CD4-positive, alpha-beta T cell treated with Interleukin-2 at 100 ng/mL for 4 hours (primary cell): ENCODE data around the gene GNE.
"Not testable (repeated sequence)": the region's sequence is repeated elsewhere in the genome, so short reads cannot be mapped to it uniquely, and the experiment has no call there.

Source experiments
- DNase-seq: peaks from one replicate; pipeline ENCODE4 v3.0.0-alpha.2; 2020; ENCODE audit warnings: low spot score

The GNE gene, protein sequence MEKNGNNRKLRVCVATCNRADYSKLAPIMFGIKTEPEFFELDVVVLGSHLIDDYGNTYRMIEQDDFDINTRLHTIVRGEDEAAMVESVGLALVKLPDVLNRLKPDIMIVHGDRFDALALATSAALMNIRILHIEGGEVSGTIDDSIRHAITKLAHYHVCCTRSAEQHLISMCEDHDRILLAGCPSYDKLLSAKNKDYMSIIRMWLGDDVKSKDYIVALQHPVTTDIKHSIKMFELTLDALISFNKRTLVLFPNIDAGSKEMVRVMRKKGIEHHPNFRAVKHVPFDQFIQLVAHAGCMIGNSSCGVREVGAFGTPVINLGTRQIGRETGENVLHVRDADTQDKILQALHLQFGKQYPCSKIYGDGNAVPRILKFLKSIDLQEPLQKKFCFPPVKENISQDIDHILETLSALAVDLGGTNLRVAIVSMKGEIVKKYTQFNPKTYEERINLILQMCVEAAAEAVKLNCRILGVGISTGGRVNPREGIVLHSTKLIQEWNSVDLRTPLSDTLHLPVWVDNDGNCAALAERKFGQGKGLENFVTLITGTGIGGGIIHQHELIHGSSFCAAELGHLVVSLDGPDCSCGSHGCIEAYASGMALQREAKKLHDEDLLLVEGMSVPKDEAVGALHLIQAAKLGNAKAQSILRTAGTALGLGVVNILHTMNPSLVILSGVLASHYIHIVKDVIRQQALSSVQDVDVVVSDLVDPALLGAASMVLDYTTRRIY

DNA sequence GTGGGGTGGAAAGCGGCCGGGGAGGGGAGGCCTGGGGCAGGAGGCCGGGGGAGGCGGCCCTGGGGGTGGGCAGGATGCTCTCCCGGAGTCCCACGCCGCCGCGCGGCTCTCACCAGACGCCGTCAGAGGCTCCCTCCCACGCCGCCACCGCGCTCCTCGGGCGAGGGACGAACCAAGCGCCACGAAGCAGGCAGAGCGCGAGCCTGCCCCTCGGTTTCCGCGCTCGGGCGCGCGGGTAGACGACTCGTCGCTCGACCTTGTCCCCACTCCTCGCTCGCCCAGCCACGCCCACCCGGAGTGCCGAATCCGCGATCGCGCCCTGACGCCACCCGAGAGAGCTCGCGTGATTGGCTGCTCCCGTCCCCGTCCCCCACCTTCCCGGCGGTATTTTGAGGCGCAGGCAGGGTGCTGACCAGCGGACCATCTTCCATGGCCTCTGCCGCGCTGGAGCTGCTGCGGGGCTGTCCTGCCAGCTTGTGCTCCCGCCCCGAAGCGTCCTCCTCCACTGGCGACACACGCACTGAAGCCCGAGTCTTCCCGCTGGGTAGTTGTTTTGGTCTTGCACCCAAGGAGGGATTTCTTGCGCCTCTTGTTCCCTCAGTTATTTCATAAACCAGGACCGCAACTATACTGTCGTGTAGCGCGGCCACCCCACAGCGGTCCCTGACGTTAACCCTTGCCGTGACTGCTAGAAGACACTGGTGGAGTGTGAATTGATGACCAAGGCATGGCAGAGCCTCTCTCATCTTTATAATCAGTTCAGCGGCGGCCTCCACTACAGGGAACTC is at the start of gene GNE:
Gene GNE, minus strand, starts transcription at position 241 of the 788 bp plus-strand sequence. CDS start 9,093 bp downstream, outside the sequence.
- DNase-seq: peak; percentile 96

DNA sequence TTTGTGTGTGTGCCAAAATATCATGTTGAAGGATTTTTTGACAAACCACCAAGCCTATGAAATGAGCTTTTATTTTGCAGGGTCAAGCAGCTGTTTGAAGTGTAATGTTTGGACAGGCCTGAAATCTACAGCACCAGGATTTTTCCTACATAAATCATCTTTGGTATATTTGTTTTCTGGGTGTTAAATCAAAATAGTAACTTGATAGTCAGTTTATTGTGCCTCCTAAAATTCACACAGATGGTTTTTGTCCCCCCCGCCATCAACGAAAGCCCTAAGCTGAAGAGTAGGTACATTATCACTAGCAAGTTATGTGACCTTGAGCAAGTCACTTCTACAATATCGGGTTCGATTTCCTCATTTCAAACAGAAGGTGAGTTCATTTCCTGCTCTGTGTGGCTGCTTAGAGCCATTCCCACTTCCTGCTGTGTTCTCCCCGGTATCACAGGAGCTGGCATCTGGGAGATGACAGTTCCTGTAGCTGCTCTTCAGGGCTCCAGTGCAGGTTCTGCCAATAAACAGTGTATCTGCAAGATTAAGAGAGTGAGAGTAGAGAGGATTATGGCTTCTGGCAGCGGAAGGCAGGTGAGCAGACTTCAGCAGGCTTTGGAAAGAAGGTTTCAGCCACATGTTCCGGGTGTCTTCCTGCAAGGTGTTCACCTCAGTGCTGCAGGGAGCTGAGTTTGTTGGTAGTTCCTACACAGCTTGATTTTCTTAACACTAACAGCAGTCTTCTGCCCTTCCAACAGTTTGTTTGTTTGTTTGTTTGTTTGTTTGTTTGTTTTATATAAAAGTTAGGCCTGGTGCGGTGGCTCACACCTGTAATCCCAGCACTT is 48.4 kb upstream of the GNE start:
- no peak for DNase-seq

DNA sequence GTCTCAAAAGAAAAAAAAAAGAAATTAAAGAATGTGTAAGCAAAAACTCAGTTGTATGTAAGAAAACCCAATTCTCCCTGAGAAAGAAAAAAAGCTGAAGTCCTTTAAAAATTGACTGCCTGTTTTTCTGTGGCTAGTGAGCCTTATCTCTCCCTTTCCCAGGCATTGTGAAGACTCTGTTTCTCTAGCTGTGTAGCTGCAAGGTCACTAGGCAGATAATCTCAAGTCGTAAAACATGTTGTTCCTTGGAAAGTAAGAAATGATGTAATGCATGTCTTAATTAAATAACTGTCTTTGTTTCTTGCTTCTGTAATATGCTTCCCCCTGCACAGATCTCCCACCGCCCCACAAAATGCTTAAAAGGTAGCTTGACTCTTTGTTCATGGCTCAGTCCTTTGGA is 46.1 kb upstream of the GNE start:
- DNase-seq: not testable (repeated sequence)

DNA sequence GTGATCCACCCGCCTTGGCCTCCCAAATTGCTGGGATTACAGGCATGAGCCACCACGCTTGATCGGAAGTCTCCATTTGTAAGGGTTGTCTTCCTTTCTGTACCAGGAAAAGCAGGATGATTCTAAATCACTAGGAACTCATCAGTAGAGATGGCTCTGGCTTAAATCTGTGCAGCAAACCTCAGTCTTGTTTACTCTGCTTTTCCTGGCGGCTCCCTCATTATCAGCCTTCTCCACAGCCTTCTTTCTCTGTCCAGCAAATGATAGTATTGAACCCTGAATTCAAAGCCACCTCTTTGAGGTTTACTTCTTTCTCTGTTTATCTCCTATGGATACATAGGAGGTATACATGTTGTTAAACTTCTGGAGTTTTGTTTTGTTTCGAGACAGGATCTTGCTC is 43.0 kb upstream of the GNE start:
- no peak for DNase-seq

DNA sequence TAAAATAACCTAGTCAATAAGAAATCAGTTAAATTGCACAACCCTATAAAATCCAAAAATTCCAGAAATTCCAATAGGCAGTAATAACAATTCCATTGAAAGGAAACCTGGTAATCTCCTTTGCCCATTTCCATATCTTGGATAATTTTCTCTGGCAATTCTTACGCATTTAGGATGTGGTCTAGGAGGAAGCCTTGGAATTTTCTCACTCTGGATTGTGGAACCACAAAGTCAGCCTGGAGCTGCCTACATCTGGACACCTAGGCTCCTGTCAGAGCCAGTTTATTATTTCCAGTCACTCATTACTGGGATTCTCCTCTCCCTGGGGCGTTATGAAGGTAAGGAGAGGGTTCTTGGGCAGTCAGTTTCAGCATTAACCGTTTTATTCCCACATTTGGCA is 40.3 kb upstream of the GNE start:
- no peak for DNase-seq

DNA sequence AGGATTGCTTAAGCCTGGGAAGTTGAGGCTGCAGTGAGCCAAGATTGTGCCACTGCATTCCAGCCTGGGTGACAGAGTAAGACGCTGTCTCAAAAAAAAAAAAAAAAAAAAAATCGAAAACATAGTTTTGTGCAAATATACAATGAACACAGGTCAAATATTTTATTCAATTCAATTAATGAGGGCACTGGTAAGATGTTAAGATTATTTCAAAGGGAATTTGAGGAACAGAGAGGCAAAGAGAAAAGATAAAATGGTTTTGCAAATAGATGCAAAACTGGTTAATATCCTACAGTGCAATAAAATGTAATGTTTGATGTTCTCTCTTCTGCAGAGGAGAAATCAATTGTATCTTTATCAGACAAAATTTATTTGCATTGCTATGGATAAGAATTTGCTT is 39.5 kb upstream of the GNE start:
- DNase-seq: no peak

DNA sequence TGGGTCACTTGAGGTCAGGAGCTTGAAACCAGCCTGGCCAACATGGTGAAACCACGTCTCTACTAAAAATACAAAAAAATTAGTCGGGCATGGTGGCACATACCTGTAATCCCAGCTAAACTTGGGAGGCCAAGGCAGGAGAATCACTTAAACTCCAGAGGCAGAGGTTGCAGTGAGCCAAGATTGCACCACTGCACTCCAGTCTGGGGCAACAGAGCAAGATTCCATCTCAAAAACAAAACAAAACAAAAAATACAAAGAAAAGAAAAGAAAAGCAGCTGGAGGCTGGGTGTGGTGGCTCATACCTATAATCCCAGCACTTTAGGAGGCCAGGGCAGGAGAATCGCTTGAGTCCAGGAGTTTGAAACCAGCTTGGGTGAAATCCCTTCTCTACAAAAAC is 36.7 kb upstream of the GNE start:
- DNase-seq: not testable (repeated sequence)

DNA sequence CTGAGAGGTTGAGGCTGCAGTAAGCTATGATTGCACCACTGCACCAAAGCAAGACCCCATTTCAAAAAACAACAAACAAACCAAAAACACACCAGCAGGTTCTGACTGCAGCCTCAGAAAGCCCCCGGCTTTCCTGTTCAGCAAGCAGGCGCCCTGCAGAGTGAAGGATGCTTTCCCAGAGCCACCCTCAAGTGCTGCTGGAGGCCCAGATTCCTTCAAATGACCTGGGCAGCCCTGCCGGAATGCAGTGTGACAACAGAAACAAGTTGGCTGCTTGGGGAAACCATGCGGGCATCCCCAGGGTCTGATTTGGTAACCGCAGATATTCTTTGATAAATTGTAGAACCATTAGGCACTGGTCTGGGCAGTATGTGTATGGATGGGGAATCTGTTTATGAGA is 35.7 kb upstream of the GNE start:
- DNase-seq: no peak

DNA sequence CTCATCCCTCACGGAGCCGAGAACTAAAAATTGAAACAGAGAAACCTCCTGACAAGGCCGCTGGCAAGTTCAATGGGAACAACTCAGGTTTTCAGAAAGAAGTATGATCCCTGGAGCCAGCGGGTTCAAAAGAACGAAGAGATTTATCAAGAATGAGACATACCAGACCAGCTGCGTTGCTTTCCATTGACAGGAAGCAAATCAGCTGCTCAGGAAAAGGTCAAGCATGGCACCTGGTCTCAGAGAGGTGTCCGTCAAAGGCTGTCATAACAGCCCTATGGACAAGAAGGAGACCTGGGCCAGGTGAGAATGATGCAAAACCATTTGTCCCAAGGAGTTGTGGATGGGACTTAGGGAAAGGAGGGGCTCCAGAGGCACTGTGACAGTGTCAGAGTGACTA is 34.9 kb upstream of the GNE start:
- DNase-seq: no peak

DNA sequence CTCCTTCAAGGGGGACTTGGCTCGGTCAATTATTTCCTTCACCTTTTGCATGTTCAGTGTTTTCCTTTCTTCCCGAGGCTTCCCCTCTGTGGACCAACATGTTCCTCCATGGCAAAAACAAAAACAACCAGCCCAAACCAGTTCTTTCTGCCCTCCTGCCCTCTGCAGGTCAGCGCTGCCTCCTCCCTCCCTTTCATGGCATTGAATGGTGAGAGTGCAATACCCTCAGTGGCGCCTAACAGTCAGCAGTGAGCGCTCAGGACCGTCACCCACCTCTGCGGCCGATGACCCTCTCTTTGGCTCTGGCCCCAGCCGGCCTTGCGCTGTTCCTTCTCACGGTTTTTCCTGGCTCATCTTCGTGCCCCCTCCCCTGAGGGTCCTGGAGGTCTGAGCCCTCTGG is 34.4 kb upstream of the GNE start:
- no peak for DNase-seq

DNA sequence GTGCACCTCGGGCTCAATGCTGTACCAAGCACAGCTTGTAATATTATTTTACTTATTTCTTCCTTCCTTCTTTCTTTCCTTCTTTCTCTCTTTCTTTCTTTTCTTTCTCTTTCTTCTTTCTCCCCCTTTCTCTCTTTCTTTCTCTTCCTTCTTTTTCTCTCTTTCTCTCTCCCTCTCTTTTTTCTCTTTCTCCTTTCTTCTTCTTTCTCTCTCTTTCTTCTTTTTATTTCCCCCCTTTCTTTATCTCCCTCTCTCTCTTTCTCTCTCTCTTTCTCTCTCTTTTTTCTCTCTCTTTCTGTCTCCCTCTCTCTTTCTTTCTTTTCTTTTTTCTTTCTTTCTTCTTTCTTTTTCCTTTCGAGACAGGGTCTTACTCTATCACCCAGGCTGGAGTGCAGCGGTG is 32.7 kb upstream of the GNE start:
- no peak for DNase-seq

DNA sequence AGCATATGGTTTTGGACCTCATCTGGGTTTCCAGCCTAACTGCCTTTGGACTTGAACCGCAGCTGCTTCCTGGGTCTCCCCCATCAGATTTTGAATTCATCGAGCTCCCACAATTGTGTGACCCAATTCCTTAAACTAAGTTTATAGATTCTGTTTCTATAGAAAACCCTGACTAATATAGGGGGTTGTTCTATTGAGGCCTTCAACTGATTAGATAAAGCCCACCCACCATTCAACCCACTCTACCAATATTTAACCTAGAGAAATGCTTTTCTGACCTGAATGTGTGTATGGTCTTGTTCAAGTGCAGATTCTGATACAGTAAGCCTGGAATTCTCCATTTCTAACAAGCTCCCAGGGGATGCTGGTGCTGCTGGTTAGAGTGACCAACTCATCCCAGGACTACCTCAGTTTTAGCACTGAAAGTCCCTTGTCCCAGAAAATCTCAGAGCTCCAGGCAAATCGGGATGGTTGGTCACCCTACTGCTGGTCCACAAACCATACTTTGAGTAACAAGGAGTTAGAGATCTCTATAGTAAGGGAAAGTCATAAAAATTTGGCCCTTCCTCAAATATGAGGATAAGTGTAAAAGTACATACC is 31.7 kb upstream of the GNE start:
- no peak for DNase-seq

DNA sequence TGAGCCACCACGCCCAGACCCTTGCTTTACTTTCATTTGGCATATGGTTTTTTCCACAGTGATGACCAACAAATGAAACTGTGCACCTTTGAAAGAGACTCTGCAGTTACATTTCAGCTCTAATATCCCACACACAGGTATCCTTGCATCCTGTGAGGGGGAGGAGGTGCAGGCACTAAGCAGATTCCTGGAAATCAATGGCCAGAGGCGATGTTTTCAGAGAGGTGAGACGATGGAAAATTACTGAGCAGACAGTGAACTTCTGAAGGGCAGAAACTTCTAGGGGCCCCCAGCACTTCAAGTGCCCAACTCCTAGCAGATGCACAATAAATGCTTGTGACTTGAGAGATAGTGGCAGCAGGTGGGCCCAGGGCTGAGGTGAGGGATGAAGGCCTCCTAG is 29.8 kb upstream of the GNE start:
- DNase-seq: no peak

DNA sequence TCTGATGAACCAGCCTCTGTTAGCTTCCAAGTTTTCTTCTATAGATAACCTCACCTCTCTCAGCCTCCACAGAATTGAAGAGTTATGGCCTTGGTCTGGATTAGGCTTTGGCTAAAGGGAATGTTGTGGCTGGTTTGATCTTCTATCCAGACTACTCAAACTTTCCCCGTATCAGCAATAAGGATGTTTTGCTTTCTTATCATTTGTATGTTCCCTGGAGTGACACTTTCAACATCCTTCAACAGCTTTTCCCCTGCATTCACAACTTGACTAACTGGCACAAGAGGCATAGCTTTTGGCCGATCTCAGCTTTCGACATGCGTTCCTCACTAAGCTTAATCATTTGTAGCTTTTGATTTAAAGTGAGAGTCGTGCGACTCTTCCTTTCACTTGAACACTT is 28.1 kb upstream of the GNE start:
- DNase-seq: no peak

DNA sequence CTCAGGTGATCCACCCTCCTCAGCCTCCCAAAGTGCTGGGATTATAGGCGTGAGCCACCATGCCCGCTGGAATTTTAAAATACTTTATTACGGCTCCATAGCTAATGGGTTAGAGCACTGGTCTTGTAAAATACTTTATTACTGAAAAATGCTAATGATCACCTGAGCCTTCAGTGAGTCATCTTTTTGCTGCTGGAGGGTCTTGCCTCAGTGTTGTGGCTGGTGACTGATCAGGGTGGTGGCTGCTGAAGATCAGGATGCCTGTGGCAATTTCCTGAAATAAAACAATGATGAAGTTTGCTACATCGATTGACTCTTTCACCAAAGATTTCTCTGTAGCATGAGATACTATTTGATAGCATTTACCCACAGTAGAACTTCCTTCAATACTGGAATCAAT is 26.0 kb upstream of the GNE start:
- DNase-seq: no peak

DNA sequence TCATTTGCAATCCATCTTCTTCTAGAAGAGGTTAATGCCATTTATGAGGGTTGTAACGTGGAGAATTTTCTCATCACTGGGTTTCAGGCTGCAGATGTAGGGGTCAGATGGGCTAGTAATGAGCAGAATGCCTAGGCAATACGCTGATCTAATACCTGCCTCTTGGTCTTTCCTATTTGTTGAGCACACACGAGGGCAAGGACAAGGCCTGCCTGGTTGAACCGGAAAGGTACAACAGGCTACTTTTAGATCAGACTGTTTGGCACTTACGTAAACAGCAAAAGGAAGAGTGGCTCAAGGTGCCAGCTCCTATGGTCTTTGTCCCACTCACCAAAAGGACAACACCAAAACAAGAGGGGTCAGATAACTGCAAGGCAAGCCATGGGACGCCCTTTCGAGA is 24.0 kb upstream of the GNE start:
- no peak for DNase-seq

DNA sequence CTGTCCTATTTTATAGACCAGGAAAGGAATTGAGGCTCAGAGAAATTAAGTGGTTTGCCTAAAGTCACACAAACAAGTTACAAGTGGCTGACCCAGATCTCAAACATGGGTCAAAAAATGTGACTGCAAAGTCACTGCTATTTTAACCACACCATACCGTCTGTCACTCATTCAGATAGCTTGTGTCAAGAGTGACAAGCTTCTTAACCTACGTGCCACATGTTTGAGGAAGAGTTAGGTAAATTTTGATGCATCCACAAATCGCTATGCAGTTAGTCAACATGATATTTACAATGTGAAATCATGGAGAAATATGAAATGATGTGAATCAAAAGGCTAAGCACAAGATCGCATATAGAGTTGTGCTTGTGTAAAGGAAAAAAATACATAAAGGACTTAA is 22.7 kb upstream of the GNE start:
- DNase-seq: no peak

DNA sequence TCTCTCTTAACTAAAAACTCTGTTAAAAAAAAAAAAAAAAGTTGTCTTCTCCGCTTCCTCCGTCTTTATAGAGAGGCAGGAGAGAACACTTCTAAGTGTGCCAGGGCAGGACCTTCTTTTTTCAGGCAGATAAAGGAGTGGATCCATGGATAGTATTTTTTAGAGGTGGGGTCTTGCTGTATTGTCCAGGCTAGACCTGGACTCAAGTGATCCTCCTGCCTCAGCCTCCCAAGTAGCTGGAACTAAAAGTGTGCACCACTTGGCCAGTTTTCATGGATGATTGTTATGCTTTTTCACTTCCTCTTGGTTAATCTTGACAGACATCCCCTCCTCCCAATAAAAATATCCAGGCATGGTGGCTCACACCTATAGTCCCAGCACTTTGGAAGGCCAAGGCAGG is 20.0 kb upstream of the GNE start:
- DNase-seq: no peak

DNA sequence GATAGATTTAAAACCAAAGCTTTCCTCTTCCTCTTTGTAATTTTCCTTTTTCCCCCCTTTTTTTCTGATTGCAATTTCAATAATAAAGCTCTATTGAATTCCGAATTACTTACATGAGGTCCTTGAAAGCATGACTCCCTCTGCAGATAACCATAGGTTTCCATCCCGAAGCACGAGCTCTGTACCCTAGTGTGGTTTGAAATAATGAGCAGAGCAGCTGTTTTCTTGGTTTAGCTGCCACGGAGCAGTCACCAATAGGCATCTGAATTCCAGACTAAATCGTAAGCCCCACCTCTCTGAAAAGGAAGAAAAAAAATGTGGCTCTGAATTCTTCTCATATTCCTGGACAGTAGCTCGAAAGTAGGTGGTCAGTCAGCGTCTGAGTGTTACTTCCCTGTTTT is 18.5 kb upstream of the GNE start:
- DNase-seq: no peak

DNA sequence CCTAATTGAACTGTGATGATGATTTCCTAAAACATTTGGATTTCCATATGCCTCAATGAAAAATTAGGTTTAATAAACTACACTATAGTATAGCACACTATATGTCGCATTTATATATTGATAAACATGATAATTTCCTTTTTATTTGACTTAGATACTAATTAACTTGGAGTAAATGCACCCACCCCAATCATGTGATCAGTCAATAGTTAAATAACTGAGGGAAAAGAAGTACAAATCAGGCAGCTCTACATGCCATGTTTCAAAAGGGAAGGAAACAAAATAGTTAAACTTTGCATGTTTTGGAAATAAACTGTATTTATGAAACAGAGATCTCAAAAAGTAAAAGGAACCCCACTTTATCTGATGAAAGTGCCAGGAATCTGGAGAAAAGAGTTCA is 18.0 kb upstream of the GNE start:
- DNase-seq: no peak

DNA sequence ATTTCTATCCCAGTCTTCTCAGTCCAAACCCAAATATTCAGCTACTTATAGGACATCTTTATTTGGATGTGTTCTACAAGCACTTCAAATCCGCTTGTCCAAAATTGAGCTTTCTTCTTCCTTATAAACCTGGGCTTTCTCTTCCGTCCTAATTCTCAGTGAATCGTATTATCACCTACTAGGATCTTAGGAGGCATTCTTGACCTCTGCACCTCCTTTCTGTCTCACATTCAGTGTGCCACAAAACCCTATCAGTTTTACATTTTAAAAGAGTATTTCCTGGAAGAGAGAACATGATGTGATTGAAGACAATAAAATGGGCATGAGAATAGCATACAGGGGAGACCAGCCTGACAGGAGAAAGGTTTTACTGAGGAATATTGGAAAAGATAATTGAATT is 16.8 kb upstream of the GNE start:
- no peak for DNase-seq

DNA sequence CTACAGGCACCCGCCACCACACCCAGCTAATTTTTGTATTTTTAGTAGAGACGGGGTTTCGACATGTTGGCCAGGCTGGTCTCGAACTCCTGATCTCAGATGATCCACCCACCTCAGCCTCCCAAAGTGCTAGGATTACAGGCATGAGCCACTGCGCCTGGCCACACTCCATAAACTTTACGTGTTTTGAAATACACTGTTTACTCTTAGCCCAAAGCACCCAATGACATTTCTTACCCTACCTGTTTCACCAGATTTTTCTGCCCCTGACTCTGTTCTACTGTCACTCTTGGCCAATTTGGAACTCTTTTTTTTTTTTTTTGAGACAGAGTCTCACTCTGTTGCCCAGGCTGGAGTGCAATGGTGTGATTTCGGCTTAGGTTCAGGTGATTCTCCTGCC is 15.1 kb upstream of the GNE start:
- DNase-seq: not testable (repeated sequence)
